DMS53 treated with DMSO at 0.1 percent for 48 hours (cell line): ENCODE measurements around the gene RNF19B.

ENCODE experiments used
- DNase-seq: peaks from one replicate; lab custom pipeline; 2025; ENCODE audit not compliant: unreplicated experiment; lab: John Stamatoyannopoulos, UW

The RNF19B gene

DNA sequence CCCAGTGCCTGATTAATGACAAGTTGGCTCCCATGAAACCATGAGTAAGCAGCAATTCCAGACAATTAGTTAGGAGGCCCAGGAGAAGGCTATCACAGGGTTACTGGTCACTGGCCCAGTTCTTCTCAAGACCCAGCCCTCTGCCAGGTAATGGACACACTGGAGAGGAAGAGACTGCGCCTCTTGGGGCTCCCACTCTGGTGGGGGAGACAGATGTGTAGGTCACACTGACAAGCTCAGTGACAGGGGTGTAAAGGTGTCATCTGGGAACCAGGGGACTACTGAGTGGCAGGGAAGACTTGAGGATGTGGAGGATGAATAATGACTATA is 73.4 kb downstream of the RNF19B start:
- no peak for DNase-seq

- DNase-seq, result no peak
These were observed 73.9 kb downstream of the RNF19B start for GRCh38 chr1:32890516-32891240.

DNA sequence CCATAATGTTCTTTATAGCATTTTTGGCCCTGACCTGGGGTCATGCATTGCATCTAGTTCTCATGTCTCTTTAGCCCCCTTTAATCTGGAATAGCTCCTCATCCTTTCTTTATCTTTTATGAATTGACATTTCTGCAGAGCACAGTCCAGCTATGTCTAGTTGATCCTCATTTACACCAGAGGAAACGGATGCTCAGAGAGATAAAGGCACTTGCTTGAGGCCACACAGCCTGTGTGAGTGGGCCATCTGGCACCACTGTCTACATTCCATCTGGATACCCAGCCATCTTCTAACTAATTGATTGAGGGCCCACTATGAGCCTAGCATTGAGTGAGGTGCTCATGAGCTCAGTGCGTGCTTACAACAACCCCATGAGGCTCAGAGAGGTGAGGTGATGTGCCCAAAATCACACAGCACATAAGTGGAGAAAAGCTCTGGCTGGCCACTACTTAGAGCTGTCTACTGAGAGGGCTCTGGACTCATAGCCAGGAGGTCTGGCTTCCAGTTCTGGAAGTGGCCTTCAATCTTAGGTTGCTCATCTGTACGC is 74.8 kb downstream of the RNF19B start:
- no peak for DNase-seq

GRCh38 chr1:32888677-32889420 is 75.8 kb downstream of the RNF19B start:
- no peak for DNase-seq

DNA sequence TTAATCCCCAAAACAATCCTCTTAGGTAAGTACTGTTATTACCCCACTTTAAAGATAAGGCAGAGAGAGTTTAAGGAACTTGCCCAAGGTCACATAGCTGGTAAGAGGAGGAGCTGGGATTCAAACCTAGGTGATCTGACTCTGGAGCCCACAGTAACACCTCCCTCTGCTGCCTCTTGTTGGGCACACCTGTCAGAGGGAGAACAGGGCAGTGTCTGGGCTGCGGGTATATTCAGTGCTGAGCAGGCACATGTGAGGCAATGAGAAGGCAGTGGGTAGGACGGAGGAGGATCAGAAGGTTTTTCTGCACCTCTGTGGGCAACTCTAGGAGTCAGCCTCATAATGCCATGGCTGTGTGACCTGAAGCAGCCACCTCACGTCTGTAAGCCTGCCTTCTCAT is 76.5 kb downstream of the RNF19B start:
- no peak for DNase-seq

- no peak for DNase-seq
These were observed 77.0 kb downstream of the RNF19B start for GRCh38 chr1:32887623-32888022.

- no peak for DNase-seq
These were observed 77.7 kb downstream of the RNF19B start for GRCh38 chr1:32886828-32887414.
